Hepatocyte (in vitro differentiated cells): ENCODE results near the gene TSSC4. TPM values are rescaled to one million over a fixed set of nuclear protein-coding genes. Genes with fewer than 3 reads are reported as not detected.

Experiments
- DNase-seq: peaks from one replicate; pipeline ENCODE4 v3.0.0-alpha.2; 2016; ENCODE audit warnings: low spot score
- H2AFZ ChIP-seq: fragments of 200-600 bp; sonication (generic); 2 replicates; pipeline ENCODE4 v1.6.0; 2016; ENCODE audit warnings: antibody characterized with exemption, mild to moderate bottlenecking
- H3K27ac ChIP-seq: fragments of 200-600 bp; sonication (generic); 2 replicates; pipeline ENCODE4 v1.5.1; 2016; ENCODE audit warnings: mild to moderate bottlenecking
- H3K27me3 ChIP-seq: fragments of 200-600 bp; sonication (generic); 2 replicates; pipeline ENCODE4 v1.6.1; 2016
- H3K36me3 ChIP-seq: fragments of 200-600 bp; sonication (generic); replicated peaks from 2 replicates; pipeline ENCODE4 v1.5.1; 2016; ENCODE audit warnings: low read depth; ENCODE audit not compliant: insufficient read depth
- H3K4me1 ChIP-seq: fragments of 200-600 bp; sonication (generic); 2 replicates; pipeline ENCODE4 v1.5.1; 2016; ENCODE audit warnings: mild to moderate bottlenecking, moderate library complexity; ENCODE audit not compliant: insufficient read depth
- H3K4me2 ChIP-seq: fragments of 200-600 bp; sonication (generic); 2 replicates; pipeline ENCODE4 v1.6.0; 2016
- H3K4me3 ChIP-seq: fragments of 200-600 bp; sonication (generic); 2 replicates; pipeline ENCODE4 v1.5.1; 2016; ENCODE audit warnings: mild to moderate bottlenecking
- H3K79me2 ChIP-seq: fragments of 200-600 bp; sonication (generic); 2 replicates; pipeline ENCODE4 v1.6.0; 2017; ENCODE audit warnings: mild to moderate bottlenecking
- H3K9me2 ChIP-seq: fragments of 200-600 bp; sonication (generic); replicated peaks from 2 replicates; pipeline ENCODE4 v1.6.0; 2017; ENCODE audit warnings: mild to moderate bottlenecking; ENCODE audit not compliant: insufficient read depth
- H3K9me3 ChIP-seq: fragments of 200-600 bp; sonication (generic); 2 replicates; pipeline ENCODE4 v1.5.1; 2016; ENCODE audit warnings: low read depth, mild to moderate bottlenecking
- H4K20me1 ChIP-seq: fragments of 200-600 bp; sonication (generic); 2 replicates; pipeline ENCODE4 v1.6.0; 2016; ENCODE audit warnings: mild to moderate bottlenecking; ENCODE audit not compliant: insufficient read depth, poor library complexity, severe bottlenecking
- EZH2 ChIP-seq: fragments of 200-600 bp; sonication (generic); IDR thresholded peaks from 2 replicates; pipeline ENCODE4 v1.6.1; 2016; ENCODE audit warnings: antibody characterized with exemption, mild to moderate bottlenecking, borderline replicate concordance
- EZH2phosphoT487 ChIP-seq: fragments of 200-600 bp; sonication (generic); IDR thresholded peaks from one replicate; pipeline ENCODE4 v1.6.1; 2018; ENCODE audit warnings: antibody characterized with exemption, mild to moderate bottlenecking, low read depth, moderate library complexity; ENCODE audit not compliant: unreplicated experiment, severe bottlenecking
- WGBS: methylation state at CpG from one replicate; pipeline ENCODE4 v1.1.6; 2016; ENCODE audit warnings: low lambda C conversion rate; ENCODE audit errors: missing lambda C conversion rate; 5-methylcytosine and 5-hydroxymethylcytosine counted together
- polyA plus RNA-seq: library from polyadenylated mRNA; unstranded; fragments of >200 nt; fragmentation: Nextera tagmentation; extraction: Ambion mirVana; gene quantifications from 2 replicates; pipeline ENCODE4 v1.2.1, GENCODE V29; 2016
- total RNA-seq: library from RNA; depleted of rRNA; stranded (reverse); fragments of >200 nt; gene quantifications from 2 replicates; pipeline ENCODE4 v1.2.3, GENCODE V29; 2014
- TF ChIP-seq, protein P1 (sequence below): fragments of 200-600 bp; sonication (generic); IDR thresholded peaks from 2 replicates; pipeline ENCODE4 v1.5.1; 2016; ENCODE audit warnings: antibody characterized with exemption, mild to moderate bottlenecking; ENCODE audit not compliant: poor library complexity

Gene TSSC4
- total and polyA plus RNA-seq, 2 experiments from 2014 or later, result 33.8 to 68.5 TPM

DNA sequence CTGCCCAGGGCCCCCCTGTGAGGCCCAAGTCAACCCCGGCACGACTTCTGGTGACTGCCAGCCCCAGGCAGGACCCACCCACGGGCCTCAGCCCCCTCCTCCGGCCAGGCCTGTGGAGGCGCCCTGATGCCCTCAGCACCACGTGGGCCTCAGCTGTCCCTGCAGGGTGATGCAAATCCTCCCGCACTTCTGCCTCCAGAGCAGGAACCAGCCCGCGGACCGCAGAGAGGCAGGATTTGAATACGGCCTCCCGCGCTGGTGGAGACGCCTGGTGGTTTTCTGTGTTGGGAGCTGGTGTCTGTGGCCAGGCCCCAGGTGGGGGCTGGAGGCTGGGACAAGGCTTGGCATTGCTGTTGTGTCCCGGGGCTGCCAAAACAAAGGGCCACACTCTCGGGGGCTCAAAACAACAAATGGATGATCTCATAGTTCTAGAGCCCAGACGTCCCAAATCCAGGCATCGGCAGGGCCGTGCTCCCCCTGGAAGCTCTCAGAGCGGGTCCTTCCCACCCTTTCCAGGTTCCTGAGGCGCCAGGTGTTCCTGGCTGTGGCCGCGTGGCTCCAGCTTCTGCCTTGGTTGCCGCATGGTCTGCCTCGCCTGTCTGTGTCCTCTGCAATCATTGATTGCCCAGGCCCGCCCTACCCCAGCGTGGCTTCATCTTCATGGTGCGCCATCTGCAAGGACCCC is 24.4 kb downstream of the TSSC4 start:
- H3K4me2 ChIP-seq, result no peak overlapping the region
- H4K20me1 ChIP-seq, result no peaks in the 10 kb centered on the region
- no peak for DNase-seq
- H2AFZ ChIP-seq, result no peak overlapping the region
- H3K79me2 ChIP-seq, result no peaks in the 10 kb centered on the region
- H3K27ac ChIP-seq, result no peak overlapping the region
- H3K4me3 ChIP-seq, result no peak overlapping the region
- H3K36me3 ChIP-seq, result no peaks in the 10 kb centered on the region
- no peaks in the 10 kb centered on the region for H3K4me1 ChIP-seq
- H3K27me3 ChIP-seq, result no peaks in the 10 kb centered on the region
- TF ChIP-seq, protein P1, sequence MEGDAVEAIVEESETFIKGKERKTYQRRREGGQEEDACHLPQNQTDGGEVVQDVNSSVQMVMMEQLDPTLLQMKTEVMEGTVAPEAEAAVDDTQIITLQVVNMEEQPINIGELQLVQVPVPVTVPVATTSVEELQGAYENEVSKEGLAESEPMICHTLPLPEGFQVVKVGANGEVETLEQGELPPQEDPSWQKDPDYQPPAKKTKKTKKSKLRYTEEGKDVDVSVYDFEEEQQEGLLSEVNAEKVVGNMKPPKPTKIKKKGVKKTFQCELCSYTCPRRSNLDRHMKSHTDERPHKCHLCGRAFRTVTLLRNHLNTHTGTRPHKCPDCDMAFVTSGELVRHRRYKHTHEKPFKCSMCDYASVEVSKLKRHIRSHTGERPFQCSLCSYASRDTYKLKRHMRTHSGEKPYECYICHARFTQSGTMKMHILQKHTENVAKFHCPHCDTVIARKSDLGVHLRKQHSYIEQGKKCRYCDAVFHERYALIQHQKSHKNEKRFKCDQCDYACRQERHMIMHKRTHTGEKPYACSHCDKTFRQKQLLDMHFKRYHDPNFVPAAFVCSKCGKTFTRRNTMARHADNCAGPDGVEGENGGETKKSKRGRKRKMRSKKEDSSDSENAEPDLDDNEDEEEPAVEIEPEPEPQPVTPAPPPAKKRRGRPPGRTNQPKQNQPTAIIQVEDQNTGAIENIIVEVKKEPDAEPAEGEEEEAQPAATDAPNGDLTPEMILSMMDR, result no peak
- TF ChIP-seq EZH2phosphoT487 (no peak), EZH2 (no peak)
- 92% methylated on average over 28 of the region's 28 CpGs for WGBS
- H3K9me2 ChIP-seq, result no peaks in the 10 kb centered on the region
- no peaks in the 10 kb centered on the region for H3K9me3 ChIP-seq

DNA sequence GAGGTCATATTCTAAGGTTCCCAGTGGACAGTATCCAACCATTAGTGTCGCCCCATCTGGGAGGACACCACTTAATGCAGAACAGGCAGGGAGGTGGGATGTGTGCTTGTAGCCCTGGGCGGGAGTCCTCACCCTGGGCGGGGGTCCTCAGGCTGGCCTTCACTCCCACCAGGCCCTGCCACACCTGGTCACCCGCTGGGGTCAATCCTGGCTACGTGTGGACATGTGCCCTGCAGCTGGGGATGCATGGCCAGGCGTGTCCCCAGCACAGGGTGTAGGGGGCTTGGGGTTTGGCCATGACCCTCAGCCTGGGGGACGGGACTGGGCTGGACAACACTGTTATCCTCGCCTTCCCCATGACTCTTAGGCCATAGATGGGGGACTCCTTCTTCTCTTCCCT is 25.0 kb downstream of the TSSC4 start:
- Histone ChIP-seq H3K4me1 (no peaks in the 10 kb centered on the region), H3K27me3 (no peaks in the 10 kb centered on the region), H2AFZ (no peak overlapping the region), H3K27ac (no peak overlapping the region), H3K4me2 (no peak overlapping the region), H3K79me2 (no peaks in the 10 kb centered on the region), H3K36me3 (no peaks in the 10 kb centered on the region), H3K4me3 (no peak overlapping the region), H4K20me1 (no peaks in the 10 kb centered on the region), H3K9me2 (no peaks in the 10 kb centered on the region), H3K9me3 (no peaks in the 10 kb centered on the region)
- TF ChIP-seq, protein P1, result no peak
- TF ChIP-seq EZH2 (no peak), EZH2phosphoT487 (no peak)
- no peak for DNase-seq
- 92% methylated on average over 7 of the region's 8 CpGs for WGBS

DNA sequence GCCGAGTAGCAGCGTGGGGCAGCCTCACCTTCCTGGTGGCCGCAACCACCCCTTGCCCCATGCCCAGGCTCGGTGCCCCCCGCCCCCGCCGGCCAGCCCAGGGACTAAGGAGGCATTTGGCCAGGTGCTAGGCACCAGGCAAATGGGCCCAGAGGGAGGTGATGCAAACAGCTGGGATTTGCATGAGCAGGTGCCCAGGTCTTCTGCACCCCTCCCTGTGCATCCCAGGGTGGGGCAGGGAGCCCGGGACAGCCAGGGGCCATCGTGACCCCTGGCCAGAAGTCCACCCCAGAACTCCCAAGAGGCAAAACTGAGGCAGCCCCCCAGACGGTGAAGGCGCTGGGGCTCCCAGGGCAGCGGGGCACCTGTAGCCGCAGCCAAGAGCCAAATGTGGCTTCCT is 25.7 kb downstream of the TSSC4 start:
- no peaks in the 10 kb centered on the region for H3K36me3 ChIP-seq
- TF ChIP-seq, protein P1, result no peak
- TF ChIP-seq EZH2phosphoT487, result no peak
- no peak for TF ChIP-seq EZH2
- WGBS, result 86% methylated on average over 8 of the region's 13 CpGs
- H3K4me3 ChIP-seq, result no peak overlapping the region
- H3K9me2 ChIP-seq, result no peaks in the 10 kb centered on the region
- no peak overlapping the region for H2AFZ ChIP-seq
- H4K20me1 ChIP-seq, result no peaks in the 10 kb centered on the region
- no peaks in the 10 kb centered on the region for H3K4me1 ChIP-seq
- H3K79me2 ChIP-seq, result no peaks in the 10 kb centered on the region
- no peaks in the 10 kb centered on the region for H3K9me3 ChIP-seq
- H3K27ac ChIP-seq, result no peak overlapping the region
- no peak overlapping the region for H3K4me2 ChIP-seq
- DNase-seq, result no peak
- no peaks in the 10 kb centered on the region for H3K27me3 ChIP-seq
